Measurements from ENCODE around the gene ING5.
"Not testable (repeated sequence)": the region's sequence is repeated elsewhere in the genome, so short reads cannot be mapped to it uniquely, and the experiment has no call there.

Gene ING5

DNA sequence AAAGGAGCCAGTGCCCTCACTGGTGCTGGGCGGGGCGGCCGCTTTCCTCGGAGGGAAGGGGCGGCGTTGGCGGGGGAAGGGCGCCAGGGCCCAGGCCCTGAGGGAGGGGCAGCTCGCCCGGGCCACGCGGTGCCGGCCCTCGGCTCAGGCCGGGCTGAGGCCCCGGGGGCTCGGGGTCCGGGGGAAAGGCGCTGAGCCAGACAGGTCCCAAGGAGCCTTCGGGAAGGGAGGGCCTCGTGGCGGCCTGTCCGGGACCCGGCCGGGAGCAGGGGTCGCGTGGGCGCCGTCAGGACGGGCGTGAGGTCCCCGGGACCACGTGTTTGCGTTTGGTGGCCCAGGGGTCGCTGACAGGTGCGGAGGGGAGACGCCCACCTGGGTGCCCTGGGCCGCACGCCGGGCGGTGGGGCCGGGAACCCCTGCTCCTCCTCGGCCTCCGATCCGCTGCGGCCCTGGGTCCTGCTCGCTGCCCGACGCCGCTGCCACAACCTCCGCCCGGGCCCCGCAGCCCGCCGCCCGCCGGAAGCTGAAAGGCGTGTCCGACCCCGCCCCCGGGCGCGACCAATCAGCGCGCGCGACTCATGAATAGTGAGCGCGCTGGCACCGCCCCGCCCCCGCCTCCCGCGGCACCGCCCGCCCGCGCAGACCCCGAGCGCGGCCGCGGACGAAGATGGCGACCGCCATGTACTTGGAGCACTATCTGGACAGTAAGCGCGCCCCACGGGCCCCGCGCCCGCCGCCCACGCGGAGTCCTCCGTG is at the start of gene ING5:
Gene ING5 (plus strand): TSS at position 641 of the 756 bp plus-strand sequence. CDS start 27 bp downstream, at position 668.
- peak; percentile 95 for DNase-seq

DNA sequence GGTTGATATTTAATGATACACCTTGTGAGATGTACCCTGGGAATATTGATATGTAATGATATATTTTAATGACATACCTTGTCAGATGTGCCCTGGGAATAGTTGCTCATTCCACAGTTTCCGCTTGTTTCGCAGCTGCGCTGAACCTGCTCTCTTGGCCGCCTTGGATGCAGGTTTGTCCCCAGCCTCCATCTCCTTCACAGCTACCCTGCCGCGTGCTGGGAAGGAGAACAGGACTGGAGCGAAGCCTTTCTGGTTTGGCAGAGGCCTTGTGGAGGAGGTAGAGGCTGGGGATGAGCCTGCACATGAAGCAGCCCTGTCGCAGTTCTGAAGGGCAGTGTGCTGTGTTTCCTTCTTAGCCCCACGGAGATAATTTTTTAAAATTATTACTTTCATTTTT is 49.7 kb upstream of the ING5 start:
- DNase-seq, result no peak

DNA sequence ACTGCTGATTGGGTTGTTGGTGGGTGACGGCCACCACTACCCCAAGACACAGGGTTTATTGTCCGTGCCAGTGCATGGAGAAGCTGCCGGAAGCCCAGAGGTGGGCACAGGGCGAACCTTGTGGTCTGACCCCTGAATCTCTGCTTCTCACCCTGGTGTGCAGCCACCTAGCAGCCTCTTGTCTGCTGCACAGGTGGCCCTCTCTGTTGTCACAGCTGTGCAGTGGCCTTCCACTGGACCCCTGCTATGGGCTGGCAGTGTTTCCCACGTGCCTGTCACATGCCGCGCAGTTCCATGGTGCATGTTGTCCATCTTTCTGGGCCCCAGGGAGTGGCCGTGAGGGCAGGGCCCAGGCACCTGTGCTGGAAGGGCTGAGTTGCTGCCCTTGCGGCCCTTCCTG is 49.1 kb upstream of the ING5 start:
- DNase-seq, result no peak

DNA sequence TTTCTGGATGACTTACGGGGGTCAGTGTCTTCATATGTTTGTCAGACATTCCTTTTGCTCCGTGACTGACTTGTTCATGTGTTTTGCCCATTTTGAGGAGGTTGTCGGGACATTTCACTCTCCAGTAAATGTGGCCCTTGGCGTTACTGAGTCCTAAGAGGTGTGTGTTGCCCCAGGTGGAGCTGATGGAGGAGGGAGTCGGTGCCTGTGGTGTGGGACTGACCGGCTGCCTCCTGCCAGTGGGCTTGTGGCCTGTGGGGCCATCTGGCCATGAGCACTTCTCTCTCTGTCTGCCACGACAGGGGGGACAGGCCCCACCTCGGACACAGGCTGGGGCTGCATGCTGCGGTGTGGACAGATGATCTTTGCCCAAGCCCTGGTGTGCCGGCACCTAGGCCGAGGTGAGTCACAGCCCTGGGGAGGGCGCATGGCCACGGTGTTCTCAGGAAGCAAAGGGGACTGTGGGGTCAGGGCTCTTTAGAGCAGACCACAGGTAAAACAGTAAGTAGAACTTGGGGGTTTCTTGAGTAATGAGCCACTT is 48.6 kb upstream of the ING5 start:
- no peak for DNase-seq

DNA sequence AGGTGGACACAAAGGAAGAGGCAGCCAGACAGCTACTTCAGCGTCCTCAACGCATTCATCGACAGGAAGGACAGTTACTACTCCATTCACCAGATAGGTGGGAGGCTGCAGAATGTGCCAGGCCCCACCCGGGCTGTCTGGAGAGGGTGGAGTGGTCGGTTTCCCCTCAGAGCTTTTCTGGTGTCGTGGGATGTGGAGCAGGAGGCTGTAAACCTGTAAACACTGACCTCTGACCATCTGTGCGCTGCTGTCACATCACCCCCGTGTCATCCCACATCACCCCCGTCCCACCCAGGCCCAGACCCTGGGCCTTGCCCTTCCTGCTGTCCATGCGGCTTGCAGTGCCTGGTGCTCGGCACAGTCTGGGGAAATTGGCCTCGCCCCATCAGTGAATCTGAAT is 47.3 kb upstream of the ING5 start:
- no peak for DNase-seq

DNA sequence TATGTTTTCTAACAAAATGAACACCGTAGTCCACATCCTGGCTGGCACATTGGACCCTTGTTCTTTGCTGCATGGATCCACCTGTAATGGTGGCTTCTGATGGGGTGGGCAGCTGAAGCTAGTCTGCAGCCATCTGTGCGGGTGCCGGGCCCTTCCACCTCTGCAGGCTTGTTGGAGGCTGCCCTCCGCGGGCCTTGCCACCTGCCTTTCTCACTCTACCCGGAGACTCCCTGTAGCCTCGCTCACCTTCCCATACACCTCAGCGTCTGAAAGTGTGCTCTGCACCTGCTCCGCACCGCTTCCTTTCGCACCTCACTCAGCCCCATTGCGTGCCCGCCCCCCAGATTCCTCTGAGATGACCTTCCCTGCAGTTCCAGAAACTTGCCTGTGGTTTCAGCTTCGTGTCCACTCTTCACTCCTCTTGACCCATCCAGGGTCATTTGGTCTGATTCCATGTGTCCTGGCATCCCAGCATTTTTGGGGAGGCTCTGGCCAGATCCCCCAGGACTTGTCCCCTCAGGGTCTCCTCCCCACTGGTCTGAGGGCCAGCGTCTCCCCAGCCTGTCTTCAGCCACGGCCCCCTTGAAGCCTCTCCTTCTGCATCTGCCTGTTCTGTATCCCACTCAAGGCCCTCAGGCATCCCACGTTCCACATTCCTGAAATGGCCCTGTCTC is 46.2 kb upstream of the ING5 start:
- no peak for DNase-seq

DNA sequence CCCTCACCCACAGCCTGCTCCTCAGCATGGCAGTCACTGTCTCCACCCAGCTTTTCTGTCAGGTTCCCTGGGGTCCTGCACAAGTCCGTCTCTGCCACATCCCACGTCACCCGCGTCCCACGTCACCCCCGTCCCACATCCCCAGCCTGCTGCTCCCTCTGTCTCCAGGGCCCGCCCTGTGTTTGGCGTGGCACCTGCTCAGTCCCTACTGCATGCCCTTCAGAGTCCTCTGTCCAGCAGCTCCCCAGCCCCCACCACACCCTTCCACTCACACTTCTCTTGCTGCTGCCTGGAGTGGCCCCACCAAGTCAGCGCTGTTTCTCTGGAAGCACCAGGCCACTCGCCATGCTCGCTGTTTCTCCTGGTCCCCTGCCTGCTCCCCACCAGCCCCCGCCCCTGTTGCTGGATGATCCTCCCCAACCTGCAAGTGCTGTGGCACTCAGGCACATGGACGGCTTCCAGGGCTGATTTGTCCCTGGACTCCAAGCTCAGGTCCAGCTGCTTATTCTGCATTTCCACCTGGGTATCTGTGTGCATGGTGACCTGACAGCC is 45.6 kb upstream of the ING5 start:
- DNase-seq, result no peak

DNA sequence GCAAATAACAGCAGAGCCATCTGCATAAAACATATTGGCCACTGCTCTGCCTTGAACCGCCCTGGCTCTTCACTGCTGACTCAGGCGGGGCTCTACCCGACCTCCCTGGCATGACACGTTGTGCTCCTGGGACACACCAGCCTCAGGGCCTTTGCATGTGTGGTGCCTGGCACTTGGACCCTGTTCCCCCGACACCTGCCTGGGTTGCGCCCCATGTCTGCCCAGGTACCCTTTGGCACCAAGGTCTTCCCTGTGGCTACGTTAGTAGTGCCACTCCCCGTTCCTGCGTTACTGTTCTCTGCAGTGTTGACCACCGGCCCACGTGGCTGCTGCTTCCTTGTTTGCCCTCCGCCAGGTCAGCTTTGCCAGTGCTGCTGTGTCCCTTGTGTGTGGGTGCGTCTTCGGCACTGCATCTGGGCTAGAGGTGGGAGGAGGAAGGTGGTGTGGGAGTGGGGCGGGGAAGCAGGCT is 44.0 kb upstream of the ING5 start:
- DNase-seq, result no peak

DNA sequence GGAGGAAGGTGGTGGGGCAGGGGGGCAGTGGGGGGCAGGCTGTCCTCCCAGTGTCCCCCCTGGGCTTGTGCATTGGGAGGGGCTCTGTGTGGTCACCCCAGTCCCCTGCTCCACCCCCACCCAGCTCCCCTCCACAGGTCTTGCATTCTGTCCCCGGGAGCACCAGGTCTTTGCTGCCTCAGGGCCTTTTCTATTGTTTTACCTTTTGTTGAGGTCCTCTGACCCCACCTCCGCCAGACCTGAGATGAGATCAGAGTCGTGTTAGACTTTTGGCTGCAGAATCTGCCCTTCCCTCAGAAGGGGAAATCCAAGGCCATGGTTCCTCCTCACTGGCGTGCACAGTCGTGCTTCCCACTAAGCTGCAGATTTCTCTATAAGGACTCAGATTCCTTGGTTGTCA is 43.5 kb upstream of the ING5 start:
- no peak for DNase-seq

DNA sequence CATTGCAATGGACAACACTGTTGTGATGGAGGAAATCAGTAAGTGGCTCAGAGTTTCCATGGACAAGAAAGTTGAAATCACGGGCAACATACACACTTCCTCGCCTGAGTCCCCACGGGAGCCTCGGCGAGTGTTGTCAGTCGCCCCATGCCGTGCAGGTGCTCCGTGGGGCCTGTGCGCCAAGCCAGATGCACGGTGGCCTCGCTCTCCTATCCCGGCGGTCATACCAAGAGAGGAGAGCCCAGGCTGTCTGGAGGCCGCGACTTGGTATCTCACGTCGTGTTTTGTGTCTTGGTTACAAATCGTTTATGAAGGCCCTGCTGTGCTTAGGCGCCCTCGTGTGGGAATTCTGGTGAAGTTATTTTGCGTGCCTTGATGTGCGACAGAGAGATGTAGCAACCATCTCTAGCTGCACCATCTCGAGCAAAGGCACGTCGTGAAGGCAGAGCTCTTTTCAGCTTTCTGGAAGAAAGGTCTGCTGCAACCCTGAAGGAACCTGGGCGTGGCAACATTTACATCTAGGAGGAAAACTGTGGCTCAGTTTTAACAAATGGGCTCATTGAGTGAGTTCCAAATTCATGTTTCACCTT is 42.6 kb upstream of the ING5 start:
- peak; percentile 42 for DNase-seq

DNA sequence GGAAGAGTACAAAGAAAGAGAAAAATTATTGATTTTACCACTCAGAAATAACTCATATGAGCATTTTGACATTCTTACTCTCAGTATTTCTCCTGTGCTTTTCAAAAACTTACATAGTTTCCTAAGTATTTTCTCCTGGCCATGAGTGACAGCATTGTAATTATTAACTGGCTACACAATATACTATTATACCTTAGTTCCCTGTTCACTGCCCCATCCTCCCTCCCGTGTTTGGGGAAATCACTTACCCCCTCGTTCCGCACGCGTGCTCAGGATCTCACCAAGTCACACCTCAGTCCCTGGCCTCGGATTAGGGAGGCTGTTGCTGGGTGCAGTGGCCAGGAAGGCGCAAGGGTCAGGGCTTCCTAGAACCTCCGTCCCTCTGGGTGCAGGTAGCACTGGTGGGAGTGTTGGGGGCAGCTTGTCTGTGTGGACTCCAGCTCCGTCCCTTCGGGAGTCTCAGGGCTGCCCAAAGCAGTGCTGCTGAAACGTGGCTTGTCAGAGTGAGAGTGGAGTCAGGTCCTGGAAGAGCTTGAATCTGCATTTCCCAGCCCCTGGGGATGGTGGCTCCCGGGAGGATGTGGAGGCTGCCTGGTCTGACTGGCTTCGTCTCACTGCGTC is 41.1 kb upstream of the ING5 start:
- no peak for DNase-seq

DNA sequence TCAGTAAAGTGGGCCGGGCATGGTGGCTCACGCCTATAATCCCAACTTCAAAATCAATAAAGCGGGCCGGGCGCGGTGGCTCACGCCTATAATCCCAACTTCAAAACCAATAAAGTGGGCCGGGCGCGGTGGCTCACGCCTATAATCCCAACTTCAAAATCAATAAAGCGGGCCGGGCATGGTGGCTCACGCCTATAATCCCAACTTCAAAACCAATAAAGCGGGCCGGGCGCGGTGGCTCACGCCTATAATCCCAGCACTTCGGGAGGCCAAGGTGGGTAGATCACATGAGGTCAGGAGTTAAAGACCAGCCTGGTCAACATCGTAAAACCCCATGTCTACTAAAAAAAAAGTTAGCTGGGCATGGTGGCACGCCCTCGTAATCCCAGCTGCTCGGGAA is 39.1 kb upstream of the ING5 start:
- DNase-seq, result not testable (repeated sequence)

DNA sequence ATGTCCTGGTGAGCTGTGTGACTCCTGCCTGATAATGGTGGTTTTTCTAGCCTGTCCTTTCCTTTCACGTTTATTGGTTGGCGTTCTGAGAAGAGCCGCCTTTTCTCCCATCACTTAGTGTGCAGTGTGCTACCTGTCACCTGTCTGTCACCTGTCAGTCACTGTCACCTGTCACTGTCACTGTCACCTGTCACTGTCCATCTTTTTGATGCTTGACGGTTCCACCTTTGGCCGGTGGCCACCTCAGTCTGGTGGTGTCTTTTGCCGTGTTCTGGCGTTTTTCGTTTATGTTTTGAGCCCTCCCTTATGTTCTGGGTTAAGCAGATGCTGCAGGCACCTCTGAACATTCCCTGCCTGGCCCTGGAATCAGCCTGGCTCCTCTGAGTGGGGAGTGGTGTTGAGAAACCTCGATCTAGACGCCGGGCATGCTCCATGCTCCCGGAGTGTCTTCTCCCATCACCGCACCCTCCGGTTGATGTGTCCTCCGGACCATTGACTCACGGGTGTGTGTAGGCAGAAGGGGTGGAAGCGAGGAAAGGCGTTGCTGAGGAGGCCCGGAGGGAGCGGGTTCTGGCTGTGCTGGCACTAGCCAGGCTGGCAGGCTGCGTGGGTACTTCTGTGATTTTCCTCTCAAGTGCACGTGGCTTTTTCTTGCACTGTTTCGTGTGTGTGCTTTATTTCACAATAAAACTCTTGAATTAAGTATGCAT is 36.0 kb upstream of the ING5 start:
- no peak for DNase-seq

DNA sequence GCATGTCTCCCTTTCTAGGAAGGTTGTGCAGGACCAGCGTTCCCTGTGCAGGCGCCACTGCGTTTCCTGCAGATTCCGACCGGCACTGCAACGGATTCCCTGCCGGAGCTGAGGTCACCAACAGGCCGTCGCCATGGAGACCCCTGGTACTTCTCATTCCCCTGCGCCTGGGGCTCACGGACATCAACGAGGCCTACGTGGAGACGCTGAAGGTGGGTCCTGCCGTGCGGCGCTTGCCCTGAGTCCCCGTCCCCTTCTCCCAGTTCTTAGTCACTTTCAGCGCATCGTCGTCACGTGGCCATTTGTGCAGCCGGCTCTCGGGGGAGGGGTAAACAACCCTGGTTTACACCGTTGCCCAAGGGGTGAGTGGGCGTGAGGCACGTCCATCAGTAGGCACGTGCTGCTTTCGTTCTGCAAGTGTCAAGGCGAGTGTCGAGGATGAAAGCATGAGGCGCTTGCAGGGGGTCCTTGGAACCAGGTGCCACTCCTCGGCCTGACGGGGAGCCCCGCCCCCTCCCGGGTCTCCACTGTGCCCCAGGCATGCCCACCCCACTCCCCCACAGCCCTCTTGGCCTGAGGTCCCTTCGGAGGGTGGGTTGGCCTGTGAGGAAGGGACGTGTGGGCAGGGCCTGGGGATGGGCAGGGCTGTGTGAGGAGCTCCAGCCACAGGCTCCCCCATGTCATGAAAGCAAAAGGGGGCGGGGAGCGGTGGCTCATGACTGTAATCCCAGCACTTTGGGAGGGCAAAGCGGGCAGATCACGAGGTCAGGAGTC is 35.0 kb upstream of the ING5 start:
- DNase-seq, result no peak

DNA sequence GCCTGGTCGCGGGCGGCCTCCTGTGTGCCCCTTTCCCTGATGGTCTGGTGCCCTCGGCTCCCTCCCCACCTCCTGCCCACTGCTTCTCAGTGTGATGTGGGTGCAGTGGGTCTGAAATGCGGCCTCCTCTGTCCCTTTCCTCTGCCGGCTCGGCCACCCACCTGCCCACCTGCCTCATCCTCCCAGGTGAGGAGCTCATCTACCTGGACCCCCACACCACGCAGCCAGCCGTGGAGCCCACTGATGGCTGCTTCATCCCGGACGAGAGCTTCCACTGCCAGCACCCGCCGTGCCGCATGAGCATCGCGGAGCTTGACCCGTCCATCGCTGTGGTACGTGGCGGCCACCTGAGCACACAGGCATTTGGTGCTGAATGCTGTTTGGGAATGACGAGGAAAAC is 33.5 kb upstream of the ING5 start:
- DNase-seq, result no peak

DNA sequence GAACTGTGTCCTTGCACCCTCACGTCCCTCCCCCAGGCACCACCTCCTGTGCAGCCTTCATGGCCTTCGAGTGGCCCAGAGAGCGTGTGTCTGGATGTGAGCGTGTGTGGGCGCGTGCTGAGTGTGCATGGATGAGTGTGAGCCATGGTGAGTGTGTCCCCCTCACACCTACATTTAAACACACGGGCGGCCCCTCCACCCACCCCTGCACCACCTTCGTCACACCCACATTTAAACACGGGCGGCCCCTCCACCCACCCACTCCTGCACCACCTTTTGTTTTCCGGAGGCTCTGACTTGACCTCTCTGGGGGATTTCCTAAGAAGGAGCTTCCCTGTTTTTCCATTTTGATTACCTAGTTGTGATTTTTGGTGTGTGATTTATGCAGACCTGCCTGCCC is 33.0 kb upstream of the ING5 start:
- DNase-seq, result no peak

DNA sequence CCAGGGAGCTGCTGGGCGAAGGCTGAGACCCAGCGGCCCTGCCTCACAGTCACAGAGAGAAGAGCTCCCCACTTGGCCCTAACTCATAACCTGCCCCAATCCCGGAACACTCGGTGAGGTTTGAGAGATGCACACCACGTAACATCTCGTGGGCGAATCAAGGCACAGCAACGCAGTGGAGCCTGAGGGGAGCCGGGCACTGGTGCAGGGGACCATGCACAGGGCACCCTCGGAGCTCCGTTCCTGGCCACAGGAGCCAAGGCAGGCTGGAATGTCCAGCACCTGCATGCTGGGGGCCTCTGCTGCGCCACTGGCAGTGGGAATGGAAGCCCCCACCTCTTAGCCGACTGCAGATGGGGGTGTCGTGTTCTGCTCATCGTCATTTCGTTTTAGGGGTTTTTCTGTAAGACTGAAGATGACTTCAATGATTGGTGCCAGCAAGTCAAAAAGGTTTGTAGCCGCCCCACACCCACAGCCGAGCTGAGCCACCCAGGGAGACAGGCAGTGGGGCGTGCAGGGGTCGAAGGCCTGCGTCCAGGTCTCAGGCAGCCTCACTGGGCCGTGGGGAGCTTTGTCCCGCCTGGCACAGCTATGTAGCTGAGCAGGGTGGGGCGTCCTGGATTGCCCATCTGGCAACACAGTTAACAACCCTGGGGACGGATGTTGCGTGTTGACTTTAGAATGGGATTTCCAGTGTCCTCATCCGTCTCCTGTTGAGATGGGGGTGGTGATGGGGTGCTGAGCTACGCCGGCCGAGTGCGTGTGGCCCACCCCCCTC is 31.3 kb upstream of the ING5 start:
- DNase-seq, result no peak

DNA sequence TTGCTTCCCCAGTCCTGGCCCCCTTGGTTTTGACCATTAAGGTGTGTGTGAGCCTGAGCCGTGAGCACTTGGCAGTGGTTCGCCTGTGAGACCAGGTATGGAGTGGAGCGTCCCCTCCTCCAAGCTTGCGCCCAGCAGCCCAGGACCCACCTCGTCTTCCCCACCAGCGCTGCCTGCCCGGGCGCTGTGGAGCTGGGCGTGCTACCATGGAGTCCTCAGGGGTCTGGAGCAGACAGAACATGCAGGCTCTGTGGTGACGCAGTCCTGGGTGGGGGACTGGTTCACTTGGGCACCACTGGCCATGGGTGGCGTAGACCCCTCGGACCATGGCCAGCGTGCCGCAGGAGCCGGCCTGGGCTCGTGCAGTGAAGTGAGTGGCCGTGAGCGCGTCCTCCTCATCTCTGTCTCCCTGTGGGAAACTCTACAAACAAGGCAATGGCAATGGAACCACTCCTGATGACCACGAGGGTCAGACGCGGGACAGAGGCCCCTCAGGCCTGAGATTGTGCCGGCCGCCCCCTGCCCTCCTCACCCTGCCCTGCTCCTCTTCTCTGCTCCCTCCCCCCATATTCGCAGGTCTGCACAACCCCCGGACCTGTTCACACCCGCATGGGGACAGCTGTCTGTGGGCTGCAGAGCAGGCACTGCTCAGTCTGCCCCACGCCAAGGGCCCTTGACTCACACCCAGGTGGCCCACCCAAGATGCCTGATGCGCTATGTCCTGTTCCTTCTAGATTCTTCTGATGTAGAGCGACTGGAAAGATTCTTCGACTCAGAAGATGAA is 30.2 kb upstream of the ING5 start:
- DNase-seq, result no peak

DNA sequence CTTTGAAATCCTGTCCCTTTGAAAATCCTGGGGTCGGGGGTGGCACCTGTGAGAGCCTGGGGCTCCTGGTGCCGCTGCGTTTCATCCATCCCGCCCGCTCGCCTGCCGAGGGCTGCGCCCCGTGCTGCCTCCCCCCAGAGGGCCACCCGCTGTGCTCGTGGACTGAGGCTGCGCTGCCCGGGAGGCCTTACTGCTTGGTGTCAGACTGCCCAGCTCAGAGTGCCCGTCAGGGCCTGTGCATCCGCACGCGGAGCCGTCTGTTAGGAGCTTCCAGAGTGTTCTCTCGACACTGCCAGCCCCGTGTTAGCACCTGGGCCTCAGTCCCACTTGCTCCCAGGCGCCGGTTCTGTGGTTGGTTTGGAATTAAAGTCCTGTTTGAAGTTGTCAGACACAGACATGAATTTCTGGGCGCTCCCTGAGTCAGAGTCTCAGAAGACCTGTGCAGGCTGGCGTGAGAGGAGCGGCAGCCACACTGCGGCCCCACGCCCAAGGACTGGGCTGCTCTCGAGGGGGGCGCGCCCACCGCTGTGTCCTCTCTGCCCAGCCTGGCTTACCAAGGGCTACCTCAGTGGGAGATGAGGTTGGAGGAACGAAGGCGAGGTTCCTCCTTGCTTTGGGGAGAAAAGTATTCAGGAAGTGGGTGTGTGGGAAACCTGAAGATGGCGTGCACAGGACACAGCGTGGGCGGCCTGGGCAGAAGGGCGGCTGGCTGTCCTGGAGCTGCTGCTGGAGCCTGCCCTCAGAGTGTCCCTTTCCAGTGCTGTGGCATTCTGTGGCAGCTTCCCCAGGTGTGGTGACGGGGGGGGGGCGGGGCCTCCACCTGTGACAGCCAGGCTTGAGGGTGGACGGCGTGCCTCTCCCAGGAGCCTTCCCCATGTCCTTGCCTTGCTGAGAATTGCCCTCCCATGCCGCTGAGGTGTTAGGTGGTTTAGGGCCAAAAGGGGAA is 29.3 kb upstream of the ING5 start:
- no peak for DNase-seq
